Endothelial cell of umbilical vein (primary cell): ENCODE data around the gene OR2B3. TPM values are rescaled to one million over a fixed set of nuclear protein-coding genes. Genes with fewer than 3 reads are reported as not detected.

Source experiments
- BruUV-seq: library from RNA; stranded (reverse); fragments of 400-500 nt; replicated peaks from 2 replicates; lab custom pipeline; 2021; lab: Mats Ljungman, UMichigan
- CTCF ChIA-PET: fragments of 300-600, 350-600 bp; sonication (Branson Sonifier 250); formaldehyde crosslinking; loops from one replicate; lab custom pipeline; 2021; ENCODE audit warnings: antibody characterized with exemption, inconsistent platforms; lab: Charles Lee
- POLR2A ChIA-PET: fragments of 300-600, 350-600 bp; sonication (Branson Sonifier 250); formaldehyde crosslinking; loops from one replicate; lab custom pipeline; 2021; ENCODE audit warnings: antibody characterized with exemption, inconsistent platforms; lab: Charles Lee
- DNase-seq: peaks from one replicate; pipeline ENCODE4 v3.0.0-alpha.2; 2011; ENCODE audit warnings: low read depth, low spot score
- FAIRE-seq: peaks from 2 replicates; lab custom pipeline; 2011; peaks lifted over from hg19 to GRCh38; lab: Jason Lieb, UNC
- H2AFZ ChIP-seq: 2 replicates; pipeline ENCODE4 v1.6.0; 2012; ENCODE audit warnings: low read depth, low read length, control low read depth, inconsistent platforms
- H3K27ac ChIP-seq: 2 replicates; pipeline ENCODE4 v1.5.1; 2011; ENCODE audit warnings: low read depth, mild to moderate bottlenecking, control low read depth, low read length, moderate library complexity; ENCODE audit not compliant: insufficient read depth
- H3K27me3 ChIP-seq, 2 experiments: 2 replicates each; pipeline versions ENCODE4 v1.6.0 to v1.6.1; 2011; ENCODE audit warnings: low read length in 2 of 2, mixed read lengths in 1 of 2; ENCODE audit not compliant: control insufficient read depth in 2 of 2, insufficient read depth in 2 of 2
- H3K36me3 ChIP-seq, 2 experiments: 2 replicates in 1 of 2; 3 replicates in 1 of 2; pipeline ENCODE4 v1.5.1; 2011; ENCODE audit warnings: low read length in 2 of 2, mild to moderate bottlenecking in 1 of 2, moderate library complexity in 1 of 2; ENCODE audit not compliant: control insufficient read depth in 2 of 2, insufficient read depth in 2 of 2; ENCODE audit errors: extremely low read depth in 1 of 2
- H3K4me1 ChIP-seq: 3 replicates; pipeline ENCODE4 v1.5.1; 2011; ENCODE audit warnings: mild to moderate bottlenecking, low read length; ENCODE audit not compliant: control insufficient read depth, insufficient read depth; ENCODE audit errors: extremely low read depth
- H3K4me2 ChIP-seq: 2 replicates; pipeline ENCODE4 v1.6.1; 2011; ENCODE audit warnings: low read length, control low read depth, mixed read lengths; ENCODE audit not compliant: insufficient read depth
- H3K4me3 ChIP-seq, 3 experiments: fragments of 200-600 bp in 1 of 3; sonication (generic), shearing (Covaris generic) in 1 of 3; replicated peaks in 1 of 3; 2 replicates each; pipeline ENCODE4 v1.5.1; 2011 to 2016; ENCODE audit warnings: control low read depth in 3 of 3, low read length in 3 of 3, mild to moderate bottlenecking in 2 of 3, inconsistent platforms in 1 of 3, low read depth in 1 of 3, moderate library complexity in 1 of 3; ENCODE audit not compliant: insufficient read depth in 1 of 3
- H3K79me2 ChIP-seq: 2 replicates; pipeline ENCODE4 v1.6.0; 2012; ENCODE audit warnings: low read length, inconsistent platforms; ENCODE audit not compliant: control insufficient read depth, insufficient read depth
- H3K9ac ChIP-seq: replicated peaks from 2 replicates; pipeline ENCODE3; 2011; ENCODE audit warnings: low read length, control low read depth; ENCODE audit not compliant: insufficient read depth; ENCODE audit errors: extremely low read depth
- H3K9me1 ChIP-seq: replicated peaks from 3 replicates; pipeline ENCODE4 v1.6.0; 2011; ENCODE audit warnings: mild to moderate bottlenecking, low read length; ENCODE audit not compliant: control insufficient read depth, insufficient read depth; ENCODE audit errors: extremely low read depth
- H3K9me3 ChIP-seq: replicated peaks from 2 replicates; pipeline ENCODE4 v1.5.1; 2012; ENCODE audit warnings: low read length, inconsistent platforms; ENCODE audit not compliant: control insufficient read depth, insufficient read depth
- H4K20me1 ChIP-seq: replicated peaks from 2 replicates; pipeline ENCODE3; 2011; ENCODE audit warnings: mild to moderate bottlenecking, low read length; ENCODE audit not compliant: control insufficient read depth, insufficient read depth; ENCODE audit errors: extremely low read depth
- CTCF ChIP-seq, 2 donors: IDR thresholded peaks; 1 replicate in 1 of 2; 2 replicates in 1 of 2; pipeline ENCODE4 v1.5.1; 2011; ENCODE audit warnings: low read length in 2 of 2, mild to moderate bottlenecking in 2 of 2, moderate library complexity in 2 of 2, control low read depth in 1 of 2, inconsistent platforms in 1 of 2, low read depth in 1 of 2; ENCODE audit not compliant: insufficient read depth in 1 of 2; ENCODE audit errors: extremely low read depth in 1 of 2
- EZH2 ChIP-seq: IDR thresholded peaks from 2 replicates; pipeline ENCODE4 v1.6.1; 2012; ENCODE audit warnings: borderline replicate concordance, low read depth, mild to moderate bottlenecking, moderate library complexity, low read length, inconsistent platforms; ENCODE audit not compliant: severe bottlenecking
- FOS ChIP-seq: IDR thresholded peaks from 2 replicates; pipeline ENCODE4 v1.6.1; 2011; ENCODE audit warnings: mild to moderate bottlenecking, low read length, moderate library complexity, borderline replicate concordance; ENCODE audit not compliant: insufficient read depth
- GATA2 ChIP-seq: IDR thresholded peaks from 2 replicates; pipeline ENCODE4 v1.7.0; 2011; ENCODE audit warnings: low read depth, mild to moderate bottlenecking, moderate library complexity, mixed read lengths, low read length; ENCODE audit not compliant: insufficient read length, insufficient read depth
- JUN ChIP-seq: IDR thresholded peaks from 2 replicates; pipeline ENCODE4 v1.6.1; 2011; ENCODE audit warnings: borderline replicate concordance, low read depth; ENCODE audit not compliant: insufficient read length, insufficient read depth
- MAX ChIP-seq: IDR thresholded peaks from 2 replicates; pipeline ENCODE4 v1.6.1; 2011; ENCODE audit not compliant: insufficient read depth, insufficient read length
- MYC ChIP-seq: IDR thresholded peaks from one replicate; pipeline ENCODE4 v1.6.1; 2011; ENCODE audit warnings: mild to moderate bottlenecking, low read depth, low read length
- POLR2A ChIP-seq: IDR thresholded peaks from 2 replicates; pipeline ENCODE4 v1.6.1; 2012; ENCODE audit warnings: low read depth, mild to moderate bottlenecking, control low read depth, low read length
- POLR2AphosphoS5 ChIP-seq: IDR thresholded peaks from 2 replicates; pipeline ENCODE4 v1.6.1; 2012; ENCODE audit warnings: low read depth, mild to moderate bottlenecking, control low read depth, low read length, moderate library complexity; ENCODE audit not compliant: insufficient read depth
- dilution Hi-C: fragments of 300-500 bp; cut with MboI; formaldehyde crosslinking; loops from one replicate; pipeline ENCODE4 v1.15.0; 2019; ENCODE audit warnings: low sequenced_read_pairs; ENCODE audit not compliant: extremely low pct_ligation_motif_present
- intact Hi-C: fragments of 100-400 bp; cut with micrococcal nuclease; formaldehyde crosslinking; loops from one replicate; pipeline ENCODE4 v1.10.0; 2022
- polyA plus RNA-seq, 4 experiments: library from polyadenylated mRNA; depleted of rRNA in 3 of 4; stranded (reverse) in 3 of 4; unstranded in 1 of 4; fragments of >200 nt; gene quantifications; 2 replicates each; pipeline versions ENCODE4 v1.2.1 to v1.2.3, GENCODE V29; 2011 to 2012; ENCODE audit warnings: missing spikeins in 1 of 4
- total RNA-seq: library from RNA; stranded (reverse); gene quantifications from 2 replicates; pipeline ENCODE4 v1.2.3, GENCODE V29; 2021

Gene OR2B3
- total and polyA plus RNA-seq, 2 donors (not counting 3 experiments of a cell fraction or from before 2014, with no cell fraction given), result not detected

- intact Hi-C loops, result no loop called here
- Histone ChIP-seq H3K9ac (no peak overlapping the region), H3K4me2 (no peak overlapping the region), H2AFZ (no peak overlapping the region), H3K36me3 (no peaks in the 10 kb centered on the region), H3K4me1 (no peaks in the 10 kb centered on the region), H3K79me2 (no peaks in the 10 kb centered on the region), H3K9me1 (no peaks in the 10 kb centered on the region), H3K27ac (no peak overlapping the region), H4K20me1 (no peaks in the 10 kb centered on the region), H3K27me3 (no peaks in the 10 kb centered on the region), H3K4me3 (no peak overlapping the region), H3K9me3 (no peaks in the 10 kb centered on the region)
- no peak for FAIRE-seq
- TF ChIP-seq FOS (no peak), POLR2A (no peak), MAX (no peak), CTCF (IDR thresholded peaks at IDR 0.05; ENCODE audit: extremely low read depth in 1 of 2, insufficient read depth in 1 of 2, low read depth in 1 of 2, low read length in 2 of 2) (no peak), MYC (no peak), GATA2 (no peak), POLR2AphosphoS5 (no peak)
- ChIA-PET POLR2A (no interaction called here), CTCF (no interaction called here)
- BruUV-seq, result no TSS peak
- dilution Hi-C loops, result no loop called here
- no peak for DNase-seq
Observed at GRCh38 chr6:29092957-29093356, 5.8 kb upstream of the OR2B3 start.

GRCh38 chr6:29082457-29082856 is 4.7 kb downstream of the OR2B3 start:
- POLR2A ChIA-PET, result no interaction called here
- no peak overlapping the region for H2AFZ ChIP-seq
- H3K79me2 ChIP-seq, result no peaks in the 10 kb centered on the region
- no peaks in the 10 kb centered on the region for H3K9me3 ChIP-seq
- no TSS peak for BruUV-seq
- H3K4me1 ChIP-seq, result no peaks in the 10 kb centered on the region
- no peak overlapping the region for H3K27ac ChIP-seq
- CTCF ChIA-PET, result no interaction called here
- H3K9ac ChIP-seq, result no peak overlapping the region
- FAIRE-seq, result no peak
- dilution Hi-C loops, result no loop called here
- intact Hi-C loops, result no loop called here
- no peaks in the 10 kb centered on the region for H3K36me3 ChIP-seq
- H3K4me2 ChIP-seq, result no peak overlapping the region
- H3K9me1 ChIP-seq, result no peaks in the 10 kb centered on the region
- H3K4me3 ChIP-seq, result no peak overlapping the region
- TF ChIP-seq MYC, result no peak
- no peak for TF ChIP-seq FOS
- TF ChIP-seq MAX, result no peak
- no peak for TF ChIP-seq POLR2A
- TF ChIP-seq JUN, result no peak
- no peak for TF ChIP-seq POLR2AphosphoS5
- TF ChIP-seq EZH2, result no peak
- TF ChIP-seq CTCF (IDR thresholded peaks at IDR 0.05; ENCODE audit: extremely low read depth in 1 of 2, insufficient read depth in 1 of 2, low read depth in 1 of 2, low read length in 2 of 2), result no peak
- TF ChIP-seq GATA2, result no peak
- H4K20me1 ChIP-seq, result no peaks in the 10 kb centered on the region
- DNase-seq, result no peak
- no peaks in the 10 kb centered on the region for H3K27me3 ChIP-seq
